Measurements from ENCODE around the gene CCSAP.

DNA sequence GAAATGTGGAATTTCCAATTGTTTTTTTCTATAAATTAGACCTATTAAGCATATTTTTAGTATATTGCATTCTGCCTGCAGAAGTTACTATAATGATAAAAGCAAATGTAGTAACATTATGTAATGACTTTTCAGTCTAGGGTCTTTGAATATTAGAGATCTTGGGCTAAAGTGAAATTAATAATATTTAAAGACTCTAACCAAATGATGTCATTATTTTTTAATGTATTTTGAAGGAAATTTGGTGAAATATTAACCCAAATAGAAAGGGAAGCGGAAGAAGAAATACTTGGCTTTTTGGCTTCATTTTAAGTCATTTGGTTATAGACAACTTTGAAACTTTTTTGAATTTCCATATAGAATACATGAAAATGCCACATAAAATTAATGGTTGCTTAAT, 45.1 kb downstream of the CCSAP start:
- TF ChIP-seq, protein P1, sequence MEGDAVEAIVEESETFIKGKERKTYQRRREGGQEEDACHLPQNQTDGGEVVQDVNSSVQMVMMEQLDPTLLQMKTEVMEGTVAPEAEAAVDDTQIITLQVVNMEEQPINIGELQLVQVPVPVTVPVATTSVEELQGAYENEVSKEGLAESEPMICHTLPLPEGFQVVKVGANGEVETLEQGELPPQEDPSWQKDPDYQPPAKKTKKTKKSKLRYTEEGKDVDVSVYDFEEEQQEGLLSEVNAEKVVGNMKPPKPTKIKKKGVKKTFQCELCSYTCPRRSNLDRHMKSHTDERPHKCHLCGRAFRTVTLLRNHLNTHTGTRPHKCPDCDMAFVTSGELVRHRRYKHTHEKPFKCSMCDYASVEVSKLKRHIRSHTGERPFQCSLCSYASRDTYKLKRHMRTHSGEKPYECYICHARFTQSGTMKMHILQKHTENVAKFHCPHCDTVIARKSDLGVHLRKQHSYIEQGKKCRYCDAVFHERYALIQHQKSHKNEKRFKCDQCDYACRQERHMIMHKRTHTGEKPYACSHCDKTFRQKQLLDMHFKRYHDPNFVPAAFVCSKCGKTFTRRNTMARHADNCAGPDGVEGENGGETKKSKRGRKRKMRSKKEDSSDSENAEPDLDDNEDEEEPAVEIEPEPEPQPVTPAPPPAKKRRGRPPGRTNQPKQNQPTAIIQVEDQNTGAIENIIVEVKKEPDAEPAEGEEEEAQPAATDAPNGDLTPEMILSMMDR (conservative IDR thresholded peaks at IDR 0.05; ENCODE audit: low read length) = no peak
- TF ChIP-seq EZH2phosphoT487 (IDR thresholded peaks at IDR 0.05; ENCODE audit: borderline replicate concordance) = no peak

Measured in Loucy (cell line).